IMR-90 (cell line): ENCODE measurements around the gene USP31. TPM values are rescaled to one million over a fixed set of nuclear protein-coding genes. Genes with fewer than 3 reads are reported as not detected.
"Not testable (repeated sequence)": the region's sequence is repeated elsewhere in the genome, so short reads cannot be mapped to it uniquely, and the experiment has no call there.

Source experiments
- ATAC-seq: fragments of 200-7000 bp; cut with Tn5 transposase; 2 replicates; pipeline ENCODE4 v1.9.1; 2020; ENCODE audit warnings: low read depth, mild to moderate bottlenecking, moderate library complexity
- BruUV-seq: library from RNA; stranded (reverse); fragments of 400-500 nt; replicated peaks from 2 replicates; lab custom pipeline; 2021; lab: Mats Ljungman, UMichigan
- CTCF ChIA-PET: fragments of 300-600 bp; formaldehyde crosslinking; extraction: SDS; loops from one replicate; lab custom pipeline; 2021; ENCODE audit warnings: antibody characterized with exemption; lab: Yijun Ruan, JAX
- POLR2A ChIA-PET: fragments of 300-600 bp; sonication (Branson Sonifier 250); formaldehyde crosslinking; loops from one replicate; lab custom pipeline; 2022; ENCODE audit warnings: antibody characterized with exemption; ENCODE audit not compliant: unreplicated experiment; lab: Charles Lee
- DNase-seq: peaks from one replicate; pipeline ENCODE4 v3.0.0; 2013
- H2AFZ ChIP-seq: replicated peaks from 2 replicates; pipeline ENCODE3; 2013; ENCODE audit warnings: low read length, mild to moderate bottlenecking; ENCODE audit not compliant: poor library complexity
- H2AK5ac ChIP-seq: 2 replicates; pipeline ENCODE4 v1.6.1; 2013; ENCODE audit warnings: low read depth, low read length, inconsistent platforms
- H2AK9ac ChIP-seq: replicated peaks from 2 replicates; pipeline ENCODE3; 2013; ENCODE audit warnings: mild to moderate bottlenecking, low read depth, low read length, moderate library complexity; ENCODE audit not compliant: poor library complexity
- H2BK120ac ChIP-seq: 2 replicates; pipeline ENCODE4 v1.6.1; 2013; ENCODE audit warnings: low read depth, low read length, inconsistent platforms
- H2BK15ac ChIP-seq: 3 replicates; pipeline ENCODE4 v1.6.1; 2013; ENCODE audit warnings: low read depth, low read length, inconsistent platforms
- H2BK20ac ChIP-seq: 2 replicates; pipeline ENCODE4 v1.6.1; 2013; ENCODE audit warnings: low read depth, mild to moderate bottlenecking, inconsistent platforms, low read length, moderate library complexity
- H2BK5ac ChIP-seq: 2 replicates; pipeline ENCODE4 v1.6.1; 2013; ENCODE audit warnings: mild to moderate bottlenecking, low read depth, low read length, inconsistent platforms; ENCODE audit not compliant: poor library complexity, severe bottlenecking
- H3K14ac ChIP-seq: replicated peaks from 2 replicates; pipeline ENCODE4 v1.6.1; 2013; ENCODE audit warnings: low read depth, low read length, inconsistent platforms
- H3K18ac ChIP-seq: 2 replicates; pipeline ENCODE4 v1.6.1; 2013; ENCODE audit warnings: low read depth, low read length, control low read depth
- H3K23ac ChIP-seq: 2 replicates; pipeline ENCODE4 v1.6.1; 2013; ENCODE audit warnings: low read depth, low read length, inconsistent platforms
- H3K27ac ChIP-seq: 2 replicates; pipeline ENCODE4 v1.5.1; 2013; ENCODE audit warnings: mild to moderate bottlenecking, control low read depth, low read length; ENCODE audit not compliant: insufficient read depth
- H3K27me3 ChIP-seq: 2 replicates; pipeline ENCODE4 v1.6.1; 2013; ENCODE audit warnings: low read length; ENCODE audit not compliant: control insufficient read depth, insufficient read depth
- H3K36me3 ChIP-seq: 2 replicates; pipeline ENCODE4 v1.6.1; 2013; ENCODE audit warnings: low read length, mixed read lengths; ENCODE audit not compliant: control insufficient read depth, insufficient read depth
- H3K4ac ChIP-seq: 2 replicates; pipeline ENCODE4 v1.6.1; 2013; ENCODE audit warnings: low read depth, low read length, inconsistent platforms
- H3K4me1 ChIP-seq: 2 replicates; pipeline ENCODE4 v1.6.1; 2013; ENCODE audit warnings: low read length, mixed read lengths; ENCODE audit not compliant: control insufficient read depth, insufficient read depth
- H3K4me2 ChIP-seq: 2 replicates; pipeline ENCODE4 v1.6.1; 2013; ENCODE audit warnings: low read depth, mild to moderate bottlenecking, control low read depth, low read length, moderate library complexity
- H3K4me3 ChIP-seq: 2 replicates; pipeline ENCODE4 v1.5.1; 2013; ENCODE audit warnings: low read depth, mild to moderate bottlenecking, control low read depth, low read length, moderate library complexity; ENCODE audit not compliant: insufficient read depth
- H3K56ac ChIP-seq: 2 replicates; pipeline ENCODE4 v1.6.1; 2013; ENCODE audit warnings: low read length, inconsistent platforms; ENCODE audit not compliant: insufficient read depth; ENCODE audit errors: extremely low read depth
- H3K79me1 ChIP-seq, 2 experiments: 2 replicates each; pipeline ENCODE4 v1.6.1; 2013; ENCODE audit warnings: low read length in 2 of 2, inconsistent platforms in 1 of 2, low read depth in 1 of 2
- H3K9ac ChIP-seq: 2 replicates; pipeline ENCODE4 v1.6.1; 2013; ENCODE audit warnings: low read depth, low read length, control low read depth
- H3K9me1 ChIP-seq: 2 replicates; pipeline ENCODE4 v1.6.1; 2013; ENCODE audit warnings: low read length, inconsistent platforms; ENCODE audit not compliant: insufficient read depth
- H3K9me3 ChIP-seq: 2 replicates; pipeline ENCODE4 v1.6.1; 2013; ENCODE audit warnings: low read length; ENCODE audit not compliant: control insufficient read depth, insufficient read depth
- H4K20me1 ChIP-seq: 2 replicates; pipeline ENCODE4 v1.6.1; 2013; ENCODE audit warnings: low read length, inconsistent platforms; ENCODE audit not compliant: insufficient read depth
- H4K5ac ChIP-seq: 2 replicates; pipeline ENCODE4 v1.6.1; 2013; ENCODE audit warnings: mild to moderate bottlenecking, low read depth, low read length, control low read depth
- H4K8ac ChIP-seq, 2 experiments: 2 replicates each; pipeline ENCODE4 v1.6.1; 2013; ENCODE audit warnings: low read depth in 2 of 2, low read length in 2 of 2, control low read depth in 1 of 2, inconsistent platforms in 1 of 2
- H4K91ac ChIP-seq: 2 replicates; pipeline ENCODE4 v1.6.1; 2013; ENCODE audit warnings: low read depth, low read length, inconsistent platforms; ENCODE audit not compliant: insufficient read depth
- WGBS, 2 experiments: methylation state at CpG; one replicate each; pipeline versions ENCODE4 v1.1.5 to v1.1.7; 2013; ENCODE audit warnings: missing lambda C conversion rate in 2 of 2; ENCODE audit not compliant: insufficient read length in 1 of 2; ENCODE audit errors: extremely low coverage in 2 of 2; 5-methylcytosine and 5-hydroxymethylcytosine counted together
- dilution Hi-C: fragments of 300-500 bp; cut with HindIII; formaldehyde crosslinking; loops from one replicate; pipeline ENCODE4 v1.14.3; 2018; ENCODE audit warnings: low sequenced_read_pairs; ENCODE audit not compliant: unreplicated experiment
- in situ Hi-C: fragments of 300-500 bp; cut with MboI; formaldehyde crosslinking; loops from 3 replicates; pipeline ENCODE4 v1.14.3; 2019; ENCODE audit warnings: low sequenced_read_pairs, inconsistent platforms, mixed read lengths
- intact Hi-C: fragments of 100-400 bp; cut with micrococcal nuclease; formaldehyde crosslinking; loops from 2 replicates; pipeline ENCODE4 v1.10.0; 2022
- polyA plus RNA-seq, 3 experiments: library from polyadenylated mRNA; depleted of rRNA; stranded (reverse); fragments of >200 nt; gene quantifications; 2 replicates each; pipeline ENCODE4 v1.2.3, GENCODE V29; 2012; ENCODE audit warnings: low replicate concordance in 1 of 3
- total RNA-seq: library from RNA; depleted of rRNA; stranded (reverse); fragments of >200 nt; gene quantifications from 2 replicates; pipeline ENCODE4 v1.2.3, GENCODE V29; 2012

The USP31 gene
- total and polyA plus RNA-seq, 2 of the 4 experiments (the other 2 are of a cell fraction): 2.9 to 3.4 TPM

- H3K4me3 ChIP-seq, POLR2A ChIA-PET, H3K56ac ChIP-seq, H2BK120ac ChIP-seq, H3K4me1 ChIP-seq, H3K79me1 ChIP-seq, H2AK9ac ChIP-seq, H3K9ac ChIP-seq, H3K27me3 ChIP-seq, H3K18ac ChIP-seq, H4K8ac ChIP-seq, CTCF ChIA-PET, H2AFZ ChIP-seq, H3K36me3 ChIP-seq, intact Hi-C loops, H4K20me1 ChIP-seq, H2AK5ac ChIP-seq, BruUV-seq, H3K4me2 ChIP-seq, H3K9me3 ChIP-seq, H2BK20ac ChIP-seq, H3K9me1 ChIP-seq, H3K23ac ChIP-seq, H3K27ac ChIP-seq, H2BK15ac ChIP-seq, ATAC-seq, H2BK5ac ChIP-seq, H4K5ac ChIP-seq, H4K91ac ChIP-seq, dilution Hi-C loops, DNase-seq, H3K14ac ChIP-seq, H3K4ac ChIP-seq, in situ Hi-C loops: not testable (repeated sequence)
- WGBS, 2 experiments: no CpG with 5 or more reads among the region's 2 CpGs
Observed at GRCh38 chr16:23096450-23096849, 52.8 kb downstream of the USP31 start.

DNA sequence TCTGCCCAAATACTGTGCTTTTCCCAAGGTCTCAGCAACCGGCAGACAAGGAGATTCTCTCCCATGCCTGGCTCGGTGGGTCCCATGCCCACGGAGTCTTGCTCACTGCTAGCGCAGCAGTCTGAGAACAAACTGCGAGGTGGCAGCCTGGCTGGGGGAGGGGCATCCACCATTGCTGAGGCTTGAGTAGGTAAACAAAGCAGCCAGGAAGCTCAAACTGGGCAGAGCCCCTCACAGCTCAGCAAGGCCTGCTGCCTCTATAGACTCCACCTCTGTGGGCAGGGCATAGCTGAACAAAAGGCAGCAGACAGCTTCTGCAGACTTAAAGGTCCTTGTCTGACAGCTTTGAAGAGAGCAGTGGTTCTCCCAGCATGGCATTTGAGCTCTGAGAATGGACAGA lies 55.1 kb downstream of the USP31 start:
- H3K18ac ChIP-seq, H4K20me1 ChIP-seq, POLR2A ChIA-PET, in situ Hi-C loops, H3K9ac ChIP-seq, H3K56ac ChIP-seq, H3K27me3 ChIP-seq, H2BK20ac ChIP-seq, H4K5ac ChIP-seq, H3K9me1 ChIP-seq, H4K91ac ChIP-seq, H2BK15ac ChIP-seq, ATAC-seq, H3K4me1 ChIP-seq, H3K4me3 ChIP-seq, H3K14ac ChIP-seq, H3K4ac ChIP-seq, H2BK5ac ChIP-seq, dilution Hi-C loops, H4K8ac ChIP-seq, H2AK9ac ChIP-seq, intact Hi-C loops, H3K36me3 ChIP-seq, H3K4me2 ChIP-seq, H3K27ac ChIP-seq, BruUV-seq, H2AFZ ChIP-seq, H3K23ac ChIP-seq, CTCF ChIA-PET, DNase-seq, H2BK120ac ChIP-seq, H3K9me3 ChIP-seq, H2AK5ac ChIP-seq, H3K79me1 ChIP-seq: not testable (repeated sequence)
- 80% methylated on average over 3 of the region's 5 CpGs; no CpG with 5 or more reads in 1 of the 2 experiments for WGBS, 2 experiments
